NCI-H1694 (cell line): Measurements from ENCODE around the gene ETV6.

ENCODE experiments used
- DNase-seq: peaks from one replicate; lab custom pipeline; 2025; lab: John Stamatoyannopoulos, UW

Gene ETV6

GRCh38 chr12:11827091-11828061 is 177.9 kb downstream of the ETV6 start:
- DNase-seq, result no peak

GRCh38 chr12:11829764-11830194 is 180.3 kb downstream of the ETV6 start:
- DNase-seq, result no peak

- no peak for DNase-seq
Observed at GRCh38 chr12:11830307-11830801, 180.9 kb downstream of the ETV6 start.

- DNase-seq, result no peak
Observed at GRCh38 chr12:11832093-11832492, 182.6 kb downstream of the ETV6 start.

GRCh38 chr12:11833174-11833895 is 183.9 kb downstream of the ETV6 start:
- DNase-seq, result no peak

- no peak for DNase-seq
Observed at GRCh38 chr12:11834104-11834812, 184.8 kb downstream of the ETV6 start.

GRCh38 chr12:11834931-11835330 is 185.5 kb downstream of the ETV6 start:
- no peak for DNase-seq

- DNase-seq, result no peak
Observed at GRCh38 chr12:11836282-11837151, 187.0 kb downstream of the ETV6 start.

- no peak for DNase-seq
Observed at GRCh38 chr12:11837216-11837934, 187.9 kb downstream of the ETV6 start.

GRCh38 chr12:11838403-11838802 is 188.9 kb downstream of the ETV6 start:
- no peak for DNase-seq

GRCh38 chr12:11839091-11839641 is 189.7 kb downstream of the ETV6 start:
- DNase-seq, result no peak

GRCh38 chr12:11840366-11840765 is 190.9 kb downstream of the ETV6 start:
- no peak for DNase-seq

GRCh38 chr12:11846488-11846887 is 197.0 kb downstream of the ETV6 start:
- no peak for DNase-seq

- DNase-seq, result no peak
Observed at GRCh38 chr12:11847539-11847938, 198.1 kb downstream of the ETV6 start.

- no peak for DNase-seq
Observed at GRCh38 chr12:11849757-11850504, 200.5 kb downstream of the ETV6 start.

GRCh38 chr12:11853126-11853525 is 203.7 kb downstream of the ETV6 start:
- no peak for DNase-seq

GRCh38 chr12:11854011-11854499 is 204.6 kb downstream of the ETV6 start:
- no peak for DNase-seq

- DNase-seq, result no peak
Observed at GRCh38 chr12:11855983-11856374, 206.5 kb downstream of the ETV6 start.

GRCh38 chr12:11856971-11857370 is 207.5 kb downstream of the ETV6 start:
- DNase-seq, result no peak
